Measurements from ENCODE around the gene GLS.

Gene GLS

DNA sequence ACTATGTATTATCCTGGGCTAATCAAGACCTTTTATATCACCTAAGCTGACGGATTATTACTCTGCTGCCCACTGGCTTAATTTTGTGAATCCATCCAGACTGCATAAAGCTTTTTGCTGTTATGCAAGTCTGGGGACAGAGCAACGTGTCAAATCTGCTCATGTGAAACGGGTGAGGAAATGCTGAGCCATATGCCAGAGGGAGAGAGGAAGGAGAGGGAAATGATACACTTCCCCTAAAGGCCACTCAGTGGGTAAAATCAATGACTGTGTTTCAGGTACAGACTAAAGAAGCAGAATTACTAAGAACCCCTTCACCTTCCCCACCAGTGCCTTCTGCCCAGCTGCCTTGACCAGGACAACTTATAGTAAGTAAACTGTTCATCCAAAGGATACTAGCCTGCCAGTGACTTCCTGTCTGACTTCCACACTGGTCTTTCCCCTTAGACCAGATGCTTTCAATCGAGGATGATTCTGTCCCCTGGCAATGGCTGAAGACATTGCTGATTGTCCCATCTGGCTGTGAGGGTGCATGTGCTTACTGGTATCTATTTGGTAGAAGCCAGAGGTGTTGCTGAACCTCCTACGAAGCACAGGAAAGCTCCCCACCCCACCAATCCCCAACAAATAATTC is 90.4 kb downstream of the GLS start:
- DNase-seq (ENCODE audit: low read depth in 2 of 2): no peak

GRCh38 chr2:190972213-190972612 is 91.6 kb downstream of the GLS start:
- DNase-seq (ENCODE audit: low read depth in 2 of 2): no peak

DNA sequence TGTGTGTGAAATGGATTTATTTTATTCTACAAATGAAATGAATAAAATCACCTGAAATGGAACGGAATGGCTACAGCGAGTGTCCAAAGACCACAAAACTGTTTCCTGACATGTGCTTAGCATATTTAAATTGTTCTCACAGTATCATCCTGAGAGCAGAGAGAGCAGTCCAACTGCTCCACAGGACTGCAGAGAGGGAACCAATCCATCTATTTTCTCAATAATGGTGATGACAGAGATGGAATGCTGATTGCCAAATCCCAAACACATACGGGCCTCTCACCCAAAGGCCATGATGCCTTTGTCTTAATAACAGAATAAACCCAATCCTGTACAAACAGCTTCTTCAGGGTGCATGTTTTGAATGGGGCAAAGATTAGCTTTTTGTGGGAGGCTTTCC is 92.2 kb downstream of the GLS start:
- DNase-seq (ENCODE audit: low read depth in 2 of 2): no peak

DNA sequence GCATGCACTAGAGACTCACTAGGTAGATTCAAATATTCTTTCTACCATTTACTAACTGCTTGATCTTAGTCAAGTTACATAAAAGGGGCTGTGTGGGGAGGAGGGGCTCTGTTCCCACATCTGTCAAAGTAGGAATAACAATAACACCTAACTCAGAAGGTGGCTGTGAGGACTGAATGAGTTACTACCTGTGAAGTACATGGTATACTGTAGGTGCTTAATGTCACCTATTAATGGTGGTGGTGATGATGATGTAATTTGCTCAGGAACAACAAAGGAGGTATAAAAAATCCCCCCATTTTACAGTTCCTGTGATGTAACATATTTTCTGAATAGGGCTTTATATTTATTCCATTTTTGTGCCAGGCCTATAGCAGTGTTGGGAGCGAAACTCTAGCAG is 92.6 kb downstream of the GLS start:
- DNase-seq (ENCODE audit: low read depth in 2 of 2): no peak

DNA sequence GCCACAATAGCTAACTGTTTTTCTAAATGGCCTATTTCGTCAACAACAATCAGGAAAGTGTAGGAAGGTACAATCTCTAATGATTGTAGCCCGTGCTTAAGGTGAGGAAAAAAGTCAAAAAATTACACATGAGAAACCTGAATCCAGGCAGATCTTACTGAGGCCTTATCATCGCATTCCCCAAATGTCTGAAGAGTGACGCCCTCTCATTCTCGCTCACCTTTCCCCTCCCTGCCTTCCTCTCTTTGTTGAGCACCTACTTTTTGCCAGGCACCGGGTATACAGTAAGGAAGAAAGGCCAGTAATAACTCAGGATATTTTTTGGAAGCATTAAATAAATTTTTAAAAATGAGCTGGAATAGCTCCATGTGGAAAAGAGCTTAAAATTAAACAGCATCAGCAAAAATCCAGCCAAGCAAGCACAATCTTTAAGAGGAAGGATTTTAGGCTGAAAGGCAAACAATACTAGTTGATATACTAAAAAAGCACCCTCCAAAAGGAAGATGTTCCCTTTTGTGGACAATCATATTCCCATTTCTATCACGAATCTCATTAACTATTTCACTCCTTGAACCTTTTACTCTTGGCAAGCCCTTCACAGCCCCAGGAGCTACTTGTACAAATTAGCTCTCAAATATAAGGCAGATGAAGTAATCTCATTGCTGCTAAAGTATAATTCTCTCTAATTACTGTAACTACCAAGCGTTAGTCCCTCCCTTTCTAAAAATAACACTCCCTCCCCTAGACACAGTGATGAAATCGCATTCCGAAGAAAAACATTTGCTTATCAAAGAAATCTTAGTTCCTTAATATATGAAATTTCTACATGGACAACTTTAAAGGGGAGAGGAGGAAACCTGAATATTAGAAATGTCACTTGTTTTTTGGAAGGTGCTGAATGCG is 93.4 kb downstream of the GLS start:
- DNase-seq (ENCODE audit: low read depth in 2 of 2): no peak

- no peak for DNase-seq (ENCODE audit: low read depth in 2 of 2)
Measured at GRCh38 chr2:190974629-190975361, 94.2 kb downstream of the GLS start.

DNA sequence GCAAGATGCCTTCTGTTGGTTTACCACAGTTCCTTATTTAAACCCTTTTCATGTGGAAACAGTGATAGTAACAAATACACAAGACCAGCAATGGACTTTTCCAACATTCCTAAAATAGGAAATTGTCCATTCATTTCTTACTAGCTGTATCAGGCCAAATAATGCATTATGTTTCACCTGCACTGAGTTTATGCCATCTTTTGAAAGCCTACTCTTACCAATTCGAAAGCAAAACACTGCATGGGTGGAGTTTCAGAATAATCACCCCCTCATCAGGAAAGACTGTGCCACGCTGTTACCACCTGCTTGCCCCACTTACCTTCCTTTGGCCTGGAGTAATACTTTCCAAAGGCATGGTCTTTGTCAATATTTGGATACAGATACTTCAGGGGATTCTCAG is 95.9 kb downstream of the GLS start:
- DNase-seq (ENCODE audit: low read depth in 2 of 2): no peak

- no peak for DNase-seq (ENCODE audit: low read depth in 2 of 2)
Measured at GRCh38 chr2:190977505-190977904, 96.9 kb downstream of the GLS start.

- no peak for DNase-seq (ENCODE audit: low read depth in 2 of 2)
Measured at GRCh38 chr2:190978389-190979053, 97.9 kb downstream of the GLS start.

DNA sequence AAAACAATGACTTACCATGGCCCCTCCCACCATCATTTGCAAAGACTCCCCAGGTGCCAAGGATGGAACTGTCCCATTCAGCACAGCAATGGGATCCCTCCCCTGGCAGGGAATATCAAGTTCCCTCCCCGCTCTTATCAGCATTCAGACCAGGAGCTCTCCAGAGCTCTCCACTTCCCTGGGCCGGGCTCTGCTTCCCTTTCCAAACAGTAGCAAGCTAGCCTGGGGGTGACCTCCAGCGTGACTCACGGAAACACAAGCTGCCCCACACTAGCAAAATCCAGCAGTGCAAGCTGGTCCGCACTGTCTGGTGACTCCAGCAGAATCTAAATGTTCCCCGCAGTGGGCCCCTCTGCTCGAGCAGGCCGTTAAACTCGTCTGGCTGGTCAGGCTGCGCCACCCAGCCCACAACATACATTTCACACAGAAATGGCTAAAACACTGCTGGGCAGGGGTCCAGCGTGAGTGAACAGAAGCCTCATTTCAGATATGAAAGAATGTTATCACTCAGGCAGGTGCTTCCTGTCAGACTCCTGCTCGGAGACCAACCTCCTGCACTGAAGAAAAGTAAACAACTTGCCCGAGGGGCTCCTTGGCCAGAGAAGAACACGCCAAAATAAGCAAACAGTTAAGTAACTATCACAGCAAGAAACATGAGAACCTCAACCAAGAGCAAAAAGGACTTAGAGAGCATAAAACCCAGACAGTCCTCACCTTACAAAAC is 99.4 kb downstream of the GLS start:
- no peak for DNase-seq (ENCODE audit: low read depth in 2 of 2)

GRCh38 chr2:190980630-190981209 is 100.1 kb downstream of the GLS start:
- DNase-seq (ENCODE audit: low read depth in 2 of 2): no peak

- DNase-seq (ENCODE audit: low read depth in 2 of 2): no peak
Measured at GRCh38 chr2:190981333-190981732, 100.7 kb downstream of the GLS start.

- DNase-seq (ENCODE audit: low read depth in 2 of 2): no peak
Measured at GRCh38 chr2:190981733-190982132, 101.1 kb downstream of the GLS start.

- DNase-seq (ENCODE audit: low read depth in 2 of 2): no peak
Measured at GRCh38 chr2:190982262-190983034, 101.8 kb downstream of the GLS start.

GRCh38 chr2:190984595-190984994 is 104.0 kb downstream of the GLS start:
- DNase-seq (ENCODE audit: low read depth in 2 of 2): no peak

DNA sequence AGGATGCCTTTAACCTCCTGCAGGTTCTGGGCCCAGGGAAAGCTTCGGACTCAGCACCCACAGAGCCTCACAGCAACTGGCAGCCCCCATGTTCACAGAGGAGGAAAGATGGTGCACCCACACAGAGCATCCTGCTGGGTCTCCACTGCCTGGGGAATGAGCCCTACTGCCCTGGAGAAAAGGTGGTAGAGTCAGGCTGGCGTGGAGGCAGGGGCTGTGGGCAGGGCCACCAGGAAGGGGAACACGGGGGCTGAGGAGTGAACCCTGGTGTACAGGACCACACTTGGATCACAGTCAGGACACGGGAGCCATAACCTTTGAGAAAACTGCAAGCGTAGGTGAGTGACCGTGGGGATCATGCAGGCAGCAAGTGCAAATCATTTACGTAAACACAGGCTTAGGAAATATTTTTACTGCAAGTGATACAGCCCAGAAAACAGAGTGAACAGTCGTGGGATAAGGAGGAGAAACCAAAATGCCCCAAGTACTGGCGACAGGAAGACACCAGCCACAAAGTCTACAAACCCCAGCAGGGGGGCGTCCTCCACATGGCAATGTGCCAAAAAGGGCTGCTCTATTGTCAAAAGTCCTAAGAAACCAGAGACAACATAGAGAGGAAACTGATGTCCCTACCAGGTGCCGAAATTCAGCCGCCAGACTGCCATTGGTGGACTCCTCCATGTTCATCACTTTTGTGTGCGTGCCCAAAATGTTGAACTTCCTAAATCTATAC is 105.8 kb downstream of the GLS start:
- DNase-seq (ENCODE audit: low read depth in 2 of 2): no peak

GRCh38 chr2:190987116-190987515 is 106.5 kb downstream of the GLS start:
- no peak for DNase-seq (ENCODE audit: low read depth in 2 of 2)

DNA sequence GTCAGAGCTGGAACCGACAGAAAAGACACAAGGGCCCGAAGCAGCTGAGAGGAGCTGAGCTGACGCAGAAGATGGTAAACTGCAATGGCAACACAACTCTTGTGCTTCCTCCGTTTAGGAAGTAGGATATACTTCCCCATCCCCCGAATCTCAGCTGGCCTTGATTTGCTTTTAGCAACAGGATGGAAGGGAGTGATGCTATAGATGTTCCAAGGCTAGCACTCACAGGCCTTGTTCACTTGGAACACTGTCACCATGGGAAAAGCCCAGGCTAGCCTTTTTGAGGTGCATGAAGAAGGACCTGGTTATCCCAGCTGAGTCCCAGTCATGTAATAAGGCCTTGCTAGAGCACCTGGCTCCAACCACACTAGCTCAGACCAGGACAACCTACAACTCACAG is 107.3 kb downstream of the GLS start:
- DNase-seq (ENCODE audit: low read depth in 2 of 2): no peak

DNA sequence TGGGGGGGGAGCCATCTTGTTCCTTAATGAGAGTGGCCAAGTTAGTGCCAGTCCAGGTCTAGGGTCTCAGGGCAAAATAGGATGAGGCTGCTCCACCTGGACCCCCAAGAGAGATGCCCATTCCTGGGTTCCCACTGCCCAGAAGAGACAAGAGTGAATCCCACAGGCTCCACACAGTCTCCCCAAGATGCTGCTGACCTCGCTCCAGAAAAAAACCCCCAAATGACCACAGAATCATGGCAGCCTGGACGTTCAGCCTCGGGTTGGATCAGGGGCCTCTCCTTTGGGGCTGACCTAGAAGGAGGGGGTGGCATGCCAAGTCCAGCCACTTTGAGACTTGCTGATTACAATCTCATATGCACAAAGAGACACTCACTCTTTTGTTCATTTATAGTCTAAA is 108.3 kb downstream of the GLS start:
- DNase-seq (ENCODE audit: low read depth in 2 of 2): no peak

DNA sequence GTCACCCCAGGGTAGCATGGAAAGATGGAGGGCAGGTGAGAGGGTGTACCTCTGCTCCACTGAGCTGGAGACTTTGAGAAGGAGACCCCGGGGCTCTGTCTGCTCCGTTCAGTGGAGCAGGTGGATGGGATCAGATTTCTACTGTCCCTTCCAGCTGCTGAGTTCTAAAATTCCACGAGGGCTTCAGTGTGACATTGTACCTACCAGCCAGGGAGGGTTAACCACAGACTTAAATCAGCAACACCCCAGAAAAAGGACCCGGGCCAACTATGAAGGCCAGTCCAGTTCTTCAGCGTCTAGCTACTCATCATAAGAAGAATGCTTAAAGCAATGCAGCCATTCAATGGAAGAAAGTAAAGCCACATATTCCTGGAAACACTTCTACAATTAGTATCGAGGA is 109.5 kb downstream of the GLS start:
- no peak for DNase-seq (ENCODE audit: low read depth in 2 of 2)

Data from stimulated activated CD4-positive, alpha-beta T cell treated with anti-CD3 and anti-CD28 coated beads, Interleukin-4, amount 100 ng/mL, for 48 hours (primary cell).